AG09309 (cell line): ENCODE measurements around the gene LIN37.

Source experiments
- DNase-seq: peaks from one replicate; pipeline ENCODE4 v3.0.0-alpha.2; 2010; ENCODE audit warnings: low read depth
- H3K4me3 ChIP-seq: 2 replicates; pipeline ENCODE4 v1.5.1; 2011; ENCODE audit warnings: mild to moderate bottlenecking, low read depth, low read length, moderate library complexity; ENCODE audit not compliant: control insufficient read depth
- CTCF ChIP-seq: IDR thresholded peaks from 2 replicates; pipeline ENCODE4 v1.5.1; 2011; ENCODE audit warnings: mild to moderate bottlenecking, low read depth, low read length, inconsistent platforms; ENCODE audit not compliant: insufficient read depth, control insufficient read depth; ENCODE audit errors: missing control alignments

The LIN37 gene

DNA sequence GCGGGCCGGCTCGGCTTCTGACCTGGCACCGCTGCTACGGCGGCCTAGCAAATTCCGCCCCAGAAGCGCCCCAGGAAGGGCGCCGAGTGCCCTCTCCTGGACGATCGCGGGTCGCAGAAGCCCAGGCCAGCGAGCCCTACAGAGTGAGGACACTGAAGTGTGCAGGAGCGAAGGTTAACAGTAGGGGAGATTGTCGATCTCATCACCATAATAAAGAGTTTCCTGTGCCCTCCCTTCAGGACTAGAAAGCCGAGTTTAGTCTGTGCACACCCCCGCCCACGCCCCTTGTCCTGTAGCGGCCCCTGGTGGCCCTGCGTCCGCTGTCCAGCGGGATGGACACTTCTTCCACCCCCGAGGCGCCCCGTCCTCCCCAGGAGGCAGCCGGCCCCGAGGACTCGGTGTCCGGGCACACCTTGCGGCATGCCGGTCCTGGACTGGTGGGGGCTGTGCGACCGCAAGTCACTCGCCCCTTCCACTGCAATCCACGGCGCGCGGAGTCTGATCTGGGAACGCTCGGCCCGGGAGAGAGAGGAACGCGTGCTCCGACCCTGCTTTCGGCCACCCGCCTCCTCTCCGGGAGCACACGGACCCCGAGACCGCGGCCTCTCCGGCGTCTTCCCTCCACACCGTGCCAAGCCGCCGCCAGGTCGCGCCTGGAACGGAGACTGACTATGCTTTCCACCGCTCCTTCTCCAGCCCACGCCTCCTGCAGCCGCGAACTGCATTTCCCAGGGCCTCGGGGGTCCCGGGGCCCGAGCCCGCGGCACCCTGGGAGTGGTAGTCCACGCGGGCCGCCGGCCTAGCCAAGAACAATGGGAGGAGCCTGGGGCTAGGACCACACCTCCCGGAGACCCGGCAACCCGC, 31.3 kb upstream of the LIN37 start:
- H3K4me3 ChIP-seq = peak overlapping the region; percentile 94
- TF ChIP-seq CTCF = peak; percentile 91
- peak; percentile 33 for DNase-seq

DNA sequence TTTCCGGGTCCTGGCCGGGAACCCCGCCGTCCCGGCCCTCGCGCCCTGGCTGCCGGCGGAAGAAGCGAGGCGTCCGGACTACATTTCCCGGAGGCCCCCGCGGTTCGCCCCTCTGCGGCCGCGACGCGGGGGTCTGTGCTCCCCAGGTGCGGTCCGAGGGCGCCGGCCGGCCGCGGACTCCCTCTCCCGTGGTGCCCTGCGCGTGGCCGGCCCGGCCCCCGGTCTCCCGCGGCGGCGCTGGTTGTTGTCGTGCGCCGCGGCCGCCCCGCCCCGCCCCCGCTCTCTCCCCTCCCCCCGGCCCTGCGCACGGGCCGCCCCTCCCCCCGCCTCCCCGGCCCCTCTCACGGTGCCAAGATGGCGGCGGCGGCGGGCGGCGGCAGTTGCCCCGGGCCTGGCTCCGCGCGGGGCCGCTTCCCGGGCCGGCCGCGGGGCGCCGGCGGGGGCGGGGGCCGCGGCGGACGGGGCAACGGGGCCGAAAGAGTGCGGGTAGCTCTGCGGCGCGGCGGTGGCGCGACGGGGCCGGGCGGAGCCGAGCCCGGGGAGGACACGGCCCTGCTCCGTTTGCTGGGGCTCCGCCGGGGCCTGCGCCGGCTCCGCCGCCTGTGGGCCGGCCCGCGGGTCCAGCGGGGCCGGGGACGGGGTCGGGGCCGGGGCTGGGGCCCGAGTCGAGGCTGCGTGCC, 30.6 kb upstream of the LIN37 start, which contains the start of gene KMT2B:
KMT2B (plus strand) TSS at position 339 of the 680 bp plus-strand sequence; CDS start at position 355, 16 bp downstream.
- DNase-seq = peak; percentile 71
- no peak for TF ChIP-seq CTCF
- peak within 1 kb of the TSS; percentile 94 for H3K4me3 ChIP-seq

GRCh38 chr19:35718345-35719041, 29.9 kb upstream of the LIN37 start:
- peak overlapping the region; percentile 64 for H3K4me3 ChIP-seq
- no peak for TF ChIP-seq CTCF
- DNase-seq = no peak

GRCh38 chr19:35719402-35720162, 28.8 kb upstream of the LIN37 start:
- no peak for TF ChIP-seq CTCF
- H3K4me3 ChIP-seq = peak overlapping the region; percentile 64

GRCh38 chr19:35720163-35720524, 28.2 kb upstream of the LIN37 start:
- H3K4me3 ChIP-seq = no peak overlapping the region
- TF ChIP-seq CTCF = no peak
- DNase-seq = no peak

More at GRCh38 chr19:35719402-35720162, 28.8 kb upstream of the LIN37 start:
- no peak for DNase-seq

- no peak for DNase-seq
- no peak for TF ChIP-seq CTCF
- no peak overlapping the region for H3K4me3 ChIP-seq
Measured at GRCh38 chr19:35720648-35721047, 27.7 kb upstream of the LIN37 start.
